Kidney glomerular epithelial cell (primary cell): ENCODE data around the gene HRH1.
A peak's percentile ranks its signal among the peaks of the same experiment; 100 is the strongest.
"Not testable (repeated sequence)": the region's sequence is repeated elsewhere in the genome, so short reads cannot be mapped to it uniquely, and the experiment has no call there.

Source experiments
- DNase-seq: peaks from one replicate; lab custom pipeline; 2025; lab: John Stamatoyannopoulos, UW

The HRH1 gene

GRCh38 chr3:11244121-11244677 is 89.9 kb downstream of the HRH1 start:
- DNase-seq, result no peak

GRCh38 chr3:11245276-11245675 is 91.0 kb downstream of the HRH1 start:
- DNase-seq, result no peak

- no peak for DNase-seq
Measured at GRCh38 chr3:11245827-11246662, 91.8 kb downstream of the HRH1 start.

GRCh38 chr3:11246663-11246970 is 92.3 kb downstream of the HRH1 start:
- no peak for DNase-seq

GRCh38 chr3:11247362-11247761 is 93.1 kb downstream of the HRH1 start:
- DNase-seq, result no peak

- DNase-seq, result no peak
Measured at GRCh38 chr3:11248596-11248995, 94.3 kb downstream of the HRH1 start.

GRCh38 chr3:11250902-11251806 is 96.9 kb downstream of the HRH1 start:
- no peak for DNase-seq

- no peak for DNase-seq
Measured at GRCh38 chr3:11251807-11252176, 97.5 kb downstream of the HRH1 start.

GRCh38 chr3:11254876-11255275 is 100.6 kb downstream of the HRH1 start:
- no peak for DNase-seq

GRCh38 chr3:11255537-11255936 is 101.2 kb downstream of the HRH1 start:
- DNase-seq, result not testable (repeated sequence)

GRCh38 chr3:11258958-11259357 is 104.7 kb downstream of the HRH1 start:
- DNase-seq, result no peak

GRCh38 chr3:11260460-11260859 is 106.2 kb downstream of the HRH1 start:
- DNase-seq, result no peak

GRCh38 chr3:11269007-11269406 is 114.7 kb downstream of the HRH1 start:
- DNase-seq, result no peak

- peak; percentile 93 for DNase-seq
Measured at GRCh38 chr3:11271986-11272904, 118.0 kb downstream of the HRH1 start, which contains the start of gene ATG7. TSS of gene ATG7 (plus strand) at chr3:11272397. CDS start at chr3:11298696, 26,299 bp downstream.

GRCh38 chr3:11272906-11273574 is 118.7 kb downstream of the HRH1 start:
- no peak for DNase-seq

- DNase-seq, result no peak
Measured at GRCh38 chr3:11273891-11274291, 119.6 kb downstream of the HRH1 start.

GRCh38 chr3:11274566-11275142 is 120.4 kb downstream of the HRH1 start:
- DNase-seq, result no peak

GRCh38 chr3:11275926-11276325 is 121.6 kb downstream of the HRH1 start:
- no peak for DNase-seq

- no peak for DNase-seq
Measured at GRCh38 chr3:11276901-11277300, 122.6 kb downstream of the HRH1 start.

- no peak for DNase-seq
Measured at GRCh38 chr3:11282250-11283138, 128.2 kb downstream of the HRH1 start.
